ENCODE results near the gene RPL18A.

Gene RPL18A

DNA sequence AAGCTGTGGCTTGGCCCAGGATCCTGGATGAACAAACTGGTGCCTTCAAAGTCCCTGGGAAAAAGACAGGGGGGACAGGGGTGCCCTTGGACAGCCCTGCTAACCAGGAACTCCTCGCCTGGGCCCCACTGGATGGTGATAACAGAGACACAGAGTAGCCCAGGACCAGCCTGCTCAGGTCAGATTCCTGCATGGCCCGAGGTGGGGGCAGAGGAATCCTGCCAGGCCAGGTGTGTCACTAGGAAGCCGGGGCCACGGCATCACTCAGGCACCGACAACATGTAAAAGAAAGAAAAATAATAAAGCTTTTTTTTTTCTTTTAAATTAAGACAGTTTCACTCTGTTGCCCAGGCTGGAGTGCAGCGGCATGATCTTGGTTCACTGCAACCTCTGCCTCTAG lies 5.6 kb upstream of the RPL18A start:
- TF ChIP-seq ZFX (IDR thresholded peaks at IDR 0.05) (no peak), CTCF (conservative IDR thresholded peaks at IDR 0.05) (no peak)
- no peak overlapping the region for H3K27ac ChIP-seq

- no peak overlapping the region for H3K27ac ChIP-seq
- TF ChIP-seq ZFX (IDR thresholded peaks at IDR 0.05) (no peak), CTCF (conservative IDR thresholded peaks at IDR 0.05) (peak; percentile 98)
Observed at GRCh38 chr19:17855280-17856152, 4.2 kb upstream of the RPL18A start.

GRCh38 chr19:17860331-17860992 lies 752 bp downstream of the RPL18A start:
- H3K27ac ChIP-seq = peak overlapping the region; percentile 99
- TF ChIP-seq CTCF (conservative IDR thresholded peaks at IDR 0.05) (no peak), ZFX (IDR thresholded peaks at IDR 0.05) (no peak)

DNA sequence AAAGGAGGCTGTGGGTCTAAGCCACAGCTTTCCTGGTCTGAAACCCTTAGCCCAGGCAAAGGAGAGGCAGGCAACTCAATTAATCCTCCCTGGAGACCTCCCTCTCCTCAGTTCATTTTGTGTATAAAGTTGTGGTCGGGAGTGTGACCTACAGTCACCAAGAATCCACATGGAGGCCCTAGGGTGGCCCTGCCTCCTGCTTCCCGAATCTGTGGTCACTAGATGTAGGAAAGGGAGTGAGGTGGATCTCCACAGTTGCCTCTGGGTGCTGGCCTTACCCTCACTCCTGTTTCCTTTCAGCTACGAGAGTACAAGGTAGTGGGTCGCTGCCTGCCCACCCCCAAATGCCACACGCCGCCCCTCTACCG lies 1.3 kb downstream of the RPL18A start:
- H3K27ac ChIP-seq = peak overlapping the region; percentile 99
- TF ChIP-seq ZFX (IDR thresholded peaks at IDR 0.05) (no peak), CTCF (conservative IDR thresholded peaks at IDR 0.05) (no peak)

DNA sequence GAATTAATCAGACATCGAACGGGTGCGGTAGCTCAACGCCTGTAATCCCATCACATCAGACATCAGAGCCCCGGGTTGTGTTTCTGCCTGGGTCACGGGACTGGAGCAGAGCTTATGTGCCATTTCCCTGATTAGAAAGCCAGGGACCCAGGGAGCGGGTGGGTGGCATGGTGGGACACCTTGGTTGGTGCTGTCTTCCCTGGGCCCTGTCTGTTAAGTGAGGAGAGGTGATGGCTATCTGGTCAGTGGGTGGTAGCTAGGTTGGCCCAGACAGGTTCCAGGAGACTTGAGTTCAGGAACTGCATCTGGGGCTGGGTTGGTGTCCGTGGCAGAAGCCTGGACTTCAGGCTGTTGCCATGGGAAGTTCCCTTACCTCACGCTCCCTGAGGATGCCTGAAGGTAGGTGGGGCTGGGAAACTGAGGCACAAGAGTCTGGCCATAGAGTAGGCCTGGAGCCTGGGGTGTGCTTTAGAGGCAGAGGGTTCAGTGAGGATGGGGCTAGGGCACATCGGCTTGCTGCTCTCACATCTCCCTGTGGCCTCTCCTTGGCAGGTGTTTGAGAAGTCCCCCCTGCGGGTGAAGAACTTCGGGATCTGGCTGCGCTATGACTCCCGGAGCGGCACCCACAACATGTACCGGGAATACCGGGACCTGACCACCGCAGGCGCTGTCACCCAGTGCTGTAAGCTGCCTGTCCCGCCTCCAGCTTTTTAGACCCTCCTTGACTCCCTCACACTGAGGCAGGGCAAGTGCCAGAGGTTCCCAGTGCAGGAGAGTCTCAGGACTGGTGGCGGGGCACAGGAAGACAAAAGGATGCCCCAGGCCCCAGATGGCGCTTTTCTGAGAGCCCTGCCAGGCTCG lies 2.1 kb downstream of the RPL18A start:
- TF ChIP-seq ZFX (IDR thresholded peaks at IDR 0.05) (no peak), CTCF (conservative IDR thresholded peaks at IDR 0.05) (no peak)
- H3K27ac ChIP-seq = peak overlapping the region; percentile 99

GRCh38 chr19:17862711-17863519 lies 3.2 kb downstream of the RPL18A start:
- peak overlapping the region; percentile 99 for H3K27ac ChIP-seq
- no peak for TF ChIP-seq ZFX (IDR thresholded peaks at IDR 0.05)
- TF ChIP-seq CTCF (conservative IDR thresholded peaks at IDR 0.05) = no peak
